NCI-H187 (cell line): ENCODE results near the gene ABCC5.

Source experiments
- DNase-seq, 2 experiments: peaks; one replicate each; lab custom pipeline; 2025; lab: John Stamatoyannopoulos, UW

ABCC5 gene

DNA sequence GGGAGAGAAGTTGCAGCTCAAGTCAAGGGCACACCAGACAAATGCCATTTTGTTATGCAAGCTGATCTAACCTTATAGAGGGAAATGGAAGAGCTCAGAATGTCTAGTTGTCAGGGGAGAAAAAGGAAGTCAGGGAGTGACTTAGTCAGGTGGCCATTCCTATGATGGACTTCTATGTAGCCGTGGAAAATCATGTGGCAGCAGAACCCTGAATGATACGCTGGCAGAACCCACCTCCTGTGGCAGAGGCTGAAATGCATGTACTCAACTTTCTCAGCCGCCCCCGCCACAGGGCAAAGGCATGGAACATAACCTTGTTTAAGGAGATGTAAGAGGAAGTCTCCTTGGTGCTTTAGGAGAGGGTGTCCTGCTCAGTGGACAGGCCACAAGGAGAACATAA lies 95.3 kb downstream of the ABCC5 start:
- DNase-seq: no peak

DNA sequence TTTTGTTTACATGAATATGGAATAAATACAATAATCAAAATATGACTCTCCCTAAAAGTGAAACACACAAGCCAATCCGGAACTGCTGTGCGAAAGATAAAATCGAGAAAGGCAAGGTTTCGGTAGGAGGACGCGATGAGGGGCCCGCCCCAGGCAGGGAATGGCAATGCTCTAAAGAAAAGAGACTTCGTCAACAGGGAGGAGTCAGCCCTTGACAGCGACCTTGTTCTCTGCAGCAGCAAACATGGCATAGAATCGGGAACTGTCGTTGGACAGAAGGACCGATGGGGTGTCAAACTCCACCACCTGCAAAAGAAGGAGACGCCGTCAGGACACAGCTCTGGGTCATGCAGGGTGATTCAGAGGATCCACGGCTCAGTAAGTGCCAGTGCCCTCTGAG lies 96.6 kb downstream of the ABCC5 start:
- DNase-seq: no peak

DNA sequence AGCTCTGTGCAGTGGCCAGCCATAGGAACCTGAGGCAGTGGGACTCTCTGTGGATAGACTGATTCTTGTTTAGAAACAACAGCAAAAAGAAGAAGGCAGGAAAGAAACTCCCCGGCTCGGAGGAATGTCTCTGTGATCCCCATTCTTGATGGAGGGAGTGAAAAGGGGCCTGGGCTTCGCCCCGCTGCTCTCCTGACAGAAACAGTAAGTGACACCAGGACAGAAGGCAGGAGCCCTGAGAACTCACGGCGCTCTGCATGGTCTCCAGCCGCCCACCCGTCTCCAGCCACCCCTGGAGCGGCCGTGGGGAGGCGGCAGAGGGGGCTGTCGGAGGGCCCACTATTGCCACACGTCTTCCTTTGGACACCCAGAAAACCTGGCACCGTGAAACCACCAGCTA lies 97.3 kb downstream of the ABCC5 start:
- DNase-seq: no peak

DNA sequence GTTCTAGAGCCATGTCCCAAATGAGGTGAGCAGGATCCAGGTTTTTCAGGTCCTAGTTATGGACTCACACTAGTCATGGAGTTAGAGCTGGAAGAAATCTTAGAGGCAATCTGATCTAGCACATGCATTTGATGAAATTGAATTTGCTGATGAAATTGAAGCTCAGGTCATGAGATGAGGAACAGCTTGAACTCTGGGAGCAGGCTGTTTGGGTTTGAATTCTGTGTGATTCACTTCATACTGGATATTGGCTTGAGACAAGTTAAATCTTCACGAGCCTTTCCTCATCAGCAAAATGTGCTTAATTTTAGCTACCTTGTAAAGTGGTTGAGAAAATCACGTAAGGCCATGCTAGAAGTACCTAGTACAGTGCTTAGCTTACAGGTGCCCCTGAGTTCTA lies 99.5 kb downstream of the ABCC5 start:
- DNase-seq: no peak

DNA sequence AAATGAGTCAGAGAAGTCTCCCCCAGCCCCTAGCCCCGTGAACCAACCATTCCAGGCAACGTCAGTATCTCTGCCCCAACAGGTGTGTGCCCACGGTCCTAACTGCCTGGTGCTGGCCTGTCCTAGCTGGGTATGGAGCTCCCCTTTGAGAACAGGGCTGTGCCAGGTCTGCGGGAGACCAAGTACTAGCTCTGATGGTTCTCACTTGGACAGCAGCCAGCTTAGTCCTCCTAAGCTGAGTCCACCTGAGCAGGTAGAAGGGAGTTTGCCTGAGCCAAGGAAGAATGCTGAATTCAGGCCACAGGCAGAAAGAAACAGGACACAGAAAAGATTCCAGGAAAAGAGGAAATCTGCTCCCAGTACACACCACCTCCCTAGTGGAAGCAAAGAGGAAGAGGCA lies 99.9 kb downstream of the ABCC5 start:
- DNase-seq: no peak

DNA sequence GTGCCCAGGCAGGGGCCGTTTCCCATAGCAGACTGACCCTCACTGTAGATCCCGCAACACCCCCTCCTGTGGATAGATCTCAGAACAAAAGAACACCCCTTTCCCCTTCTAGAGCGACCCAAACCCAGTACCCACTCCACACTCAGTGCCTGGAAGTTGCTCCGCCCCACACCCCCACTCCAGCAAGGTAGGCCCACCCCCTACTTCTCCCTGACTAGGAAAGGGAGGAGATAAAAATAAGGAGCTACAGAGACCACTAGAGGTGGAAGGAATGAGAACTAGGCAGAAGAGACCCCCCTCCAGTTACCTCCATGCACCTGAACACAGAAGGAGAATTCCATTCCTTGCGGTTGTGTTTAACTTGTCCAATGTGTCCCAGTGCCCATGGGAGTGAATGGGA lies 102.8 kb downstream of the ABCC5 start:
- no peak for DNase-seq

DNA sequence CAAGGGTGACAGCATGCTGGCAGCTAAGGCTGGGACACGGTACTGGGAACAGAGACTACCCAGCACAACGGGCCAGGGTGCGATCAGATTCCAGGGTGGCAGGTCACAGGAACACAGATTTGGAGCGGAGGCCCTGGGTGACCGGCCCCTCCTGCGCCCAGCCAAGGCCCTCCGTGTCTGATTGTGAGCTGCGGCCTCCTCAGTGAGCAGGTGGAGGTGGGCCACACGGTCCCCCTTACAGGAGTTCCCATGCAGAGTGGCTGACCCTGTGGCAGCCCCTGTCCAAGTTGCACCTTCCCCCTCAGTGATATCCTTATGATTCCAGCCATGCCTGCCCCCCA lies 104.1 kb downstream of the ABCC5 start:
- no peak for DNase-seq

DNA sequence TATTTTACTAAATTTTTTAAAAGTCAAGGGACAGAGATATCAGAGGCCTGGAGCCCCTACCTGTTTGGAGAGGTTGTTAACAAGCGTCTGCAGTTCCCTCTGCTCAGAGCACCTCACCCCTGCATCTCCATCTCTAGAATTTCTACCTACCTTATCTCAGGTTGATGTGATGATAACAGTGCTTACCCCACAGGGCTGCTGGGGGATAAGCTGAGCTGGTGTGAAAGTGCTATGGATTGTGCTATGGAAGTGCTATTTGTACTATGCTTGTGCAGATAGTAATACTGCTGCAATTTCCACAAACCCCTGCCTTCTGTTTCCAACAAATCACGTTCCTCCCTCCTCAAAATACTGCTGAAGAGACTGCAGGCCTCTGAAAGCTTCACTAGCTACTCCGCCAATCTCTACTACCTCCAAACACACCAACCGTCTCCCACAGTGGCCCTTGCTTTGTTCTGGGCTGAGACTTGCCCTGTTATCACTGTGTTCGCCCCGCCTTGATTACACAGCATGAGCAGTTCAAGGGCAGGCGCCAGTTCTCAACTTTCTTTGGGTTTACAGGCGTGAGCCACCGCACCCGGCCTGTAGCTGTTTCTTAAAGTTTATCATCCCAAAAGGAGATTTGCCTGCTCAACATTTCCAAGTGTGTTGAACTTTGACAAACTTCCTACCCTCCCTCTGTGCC lies 104.6 kb downstream of the ABCC5 start:
- DNase-seq: no peak

DNA sequence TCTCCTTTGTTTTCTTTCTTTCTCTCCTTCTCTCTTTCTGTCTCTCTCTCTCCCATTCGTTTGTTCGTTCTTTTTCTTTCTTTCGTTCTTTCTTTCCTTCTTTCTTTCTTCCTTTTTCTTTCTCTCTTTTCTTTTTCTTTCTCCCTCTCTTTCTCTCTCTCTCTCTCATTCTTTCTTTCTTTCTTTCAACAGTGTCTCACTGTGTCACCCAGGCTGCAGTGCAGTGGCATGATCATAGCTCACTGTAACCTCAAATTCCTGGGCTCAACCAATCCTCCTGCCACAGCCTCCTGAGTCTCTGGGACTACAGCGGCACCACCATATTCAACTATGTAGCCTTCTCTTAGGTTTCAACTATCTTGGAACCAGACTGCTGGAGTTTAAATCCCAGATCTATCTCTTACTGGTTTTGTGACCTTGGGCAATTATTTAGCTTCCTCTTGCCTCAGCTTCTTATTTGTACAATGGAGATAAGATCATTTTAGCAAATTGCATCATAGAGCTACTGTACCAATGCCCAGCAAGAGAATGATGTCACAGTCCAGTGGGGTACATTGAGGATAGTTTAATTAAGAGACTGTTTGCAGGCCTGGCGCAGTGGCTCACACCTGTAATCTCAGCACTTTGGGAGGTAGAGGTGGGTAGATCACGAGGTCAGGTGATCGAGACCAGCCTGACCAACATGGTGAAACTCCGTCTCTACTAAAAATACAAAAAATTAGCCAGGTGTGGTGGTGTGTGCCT lies 105.7 kb downstream of the ABCC5 start:
- no peak for DNase-seq

DNA sequence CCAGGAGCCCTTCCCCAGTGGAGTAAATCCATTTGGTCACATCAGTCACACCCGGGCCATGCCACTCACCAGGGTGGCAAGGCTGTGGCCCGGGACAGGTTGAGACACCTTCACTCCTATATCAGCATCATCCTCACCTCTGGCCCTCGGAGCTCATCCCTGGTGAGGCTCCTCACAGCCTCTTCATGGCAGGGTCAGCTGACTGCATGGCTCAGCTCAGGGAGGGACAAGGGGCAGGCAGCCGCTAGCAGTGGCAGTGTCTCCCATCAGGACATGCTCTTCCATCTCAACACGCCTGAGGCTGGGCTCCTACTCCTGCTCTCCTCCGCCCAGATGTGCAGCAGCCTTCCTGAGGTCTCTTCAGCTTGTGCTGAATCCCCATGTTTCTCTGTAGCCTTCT lies 106.6 kb downstream of the ABCC5 start:
- no peak for DNase-seq

DNA sequence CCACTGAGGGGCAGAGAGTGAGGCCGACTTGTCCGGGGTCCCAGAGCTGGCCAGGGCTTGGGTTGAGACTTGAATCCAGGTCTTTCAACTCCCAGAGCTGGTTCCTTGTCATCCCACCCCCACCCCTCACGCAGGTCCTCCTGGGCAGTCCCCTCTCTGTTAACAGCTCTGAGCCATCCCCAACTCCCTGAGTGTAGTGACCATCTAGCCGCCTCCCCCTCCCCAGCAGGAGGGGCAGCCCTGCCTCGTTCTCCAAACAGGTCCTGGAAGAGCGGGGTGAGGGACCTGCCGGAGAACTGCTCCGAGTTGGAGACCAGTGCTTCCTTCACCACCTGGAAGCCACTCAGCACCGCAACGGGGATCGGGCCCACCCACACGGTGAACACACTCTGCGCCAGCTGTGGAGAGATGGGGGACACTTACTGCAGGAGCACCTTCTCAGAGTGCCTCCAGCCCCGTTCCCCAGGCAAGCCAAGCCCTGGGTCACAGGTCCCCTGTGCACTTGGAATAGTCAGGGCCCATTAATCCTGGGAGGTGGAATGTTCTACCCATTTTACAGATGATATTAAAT lies 108.6 kb downstream of the ABCC5 start:
- DNase-seq: no peak

DNA sequence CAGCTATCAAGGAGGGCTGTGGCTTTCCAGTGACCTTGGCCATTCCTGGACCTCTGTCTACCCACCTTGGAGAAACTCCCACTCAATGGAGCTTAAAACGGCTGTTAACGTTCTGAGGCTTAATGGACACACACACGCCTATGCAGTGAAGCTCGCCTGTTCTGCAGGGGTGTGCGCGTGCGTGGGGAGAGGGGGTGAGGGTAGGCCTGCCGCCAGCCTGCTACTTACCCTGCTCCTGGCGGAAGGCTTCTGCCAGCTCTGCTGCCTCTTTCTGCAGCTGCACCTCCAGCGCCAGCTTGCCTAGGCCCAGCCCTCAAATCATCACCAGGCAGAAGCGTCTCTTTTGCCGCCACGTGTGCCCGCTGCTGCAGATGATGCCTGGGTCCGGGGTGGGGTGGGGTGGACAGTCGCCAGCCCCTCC lies 109.8 kb downstream of the ABCC5 start:
- no peak for DNase-seq

DNA sequence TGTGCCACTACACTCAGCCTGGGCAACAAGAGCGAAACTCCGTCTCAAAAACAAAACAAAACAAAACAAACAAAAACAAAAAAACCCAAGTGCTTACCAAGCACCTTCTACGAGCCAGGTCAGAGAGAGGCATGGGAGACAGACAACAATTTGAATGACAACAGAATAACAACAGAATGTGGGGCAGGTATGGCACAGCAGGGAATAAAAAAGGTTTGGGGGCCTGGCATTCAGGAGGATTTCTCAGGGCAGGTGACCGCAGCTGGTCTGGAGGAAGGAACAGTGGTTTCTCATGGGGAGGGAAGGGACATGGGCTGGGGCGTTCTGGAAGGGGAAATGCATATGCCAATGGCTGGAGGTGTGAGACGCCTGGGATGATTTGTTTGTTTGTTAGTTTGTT lies 110.5 kb downstream of the ABCC5 start:
- DNase-seq: no peak

DNA sequence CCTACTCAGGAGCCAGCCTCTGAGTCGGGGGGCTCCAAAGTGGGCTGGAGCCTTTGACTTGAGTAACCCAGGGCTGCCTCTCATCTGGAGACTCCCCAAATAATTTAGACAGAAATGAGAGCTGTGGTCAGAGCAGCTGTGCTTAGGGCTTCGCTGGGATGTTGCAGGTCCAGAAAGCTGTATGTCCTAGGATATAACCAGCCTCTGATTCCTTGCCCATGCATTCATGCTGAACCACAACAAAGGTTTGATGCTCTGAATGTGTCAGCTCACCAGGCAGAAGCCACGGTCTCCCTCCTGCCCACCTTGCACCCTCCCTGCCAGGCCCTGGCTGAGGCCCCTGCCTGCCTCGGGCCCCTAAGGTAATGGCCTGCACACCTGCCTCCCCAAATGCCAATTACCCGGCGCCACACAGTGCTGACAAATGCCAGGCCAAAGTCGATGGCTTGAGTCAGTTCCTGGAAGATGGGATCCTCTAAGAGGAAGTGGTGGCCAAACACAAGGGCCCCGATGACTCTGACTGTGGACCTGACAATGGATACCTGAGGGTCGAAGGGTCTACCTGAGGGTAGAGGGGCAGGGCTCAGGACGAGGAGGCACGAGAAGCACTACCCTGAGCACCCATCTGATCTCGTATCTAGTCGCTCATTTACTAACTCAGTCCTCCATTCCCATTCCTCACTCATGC lies 111.3 kb downstream of the ABCC5 start:
- DNase-seq: no peak

DNA sequence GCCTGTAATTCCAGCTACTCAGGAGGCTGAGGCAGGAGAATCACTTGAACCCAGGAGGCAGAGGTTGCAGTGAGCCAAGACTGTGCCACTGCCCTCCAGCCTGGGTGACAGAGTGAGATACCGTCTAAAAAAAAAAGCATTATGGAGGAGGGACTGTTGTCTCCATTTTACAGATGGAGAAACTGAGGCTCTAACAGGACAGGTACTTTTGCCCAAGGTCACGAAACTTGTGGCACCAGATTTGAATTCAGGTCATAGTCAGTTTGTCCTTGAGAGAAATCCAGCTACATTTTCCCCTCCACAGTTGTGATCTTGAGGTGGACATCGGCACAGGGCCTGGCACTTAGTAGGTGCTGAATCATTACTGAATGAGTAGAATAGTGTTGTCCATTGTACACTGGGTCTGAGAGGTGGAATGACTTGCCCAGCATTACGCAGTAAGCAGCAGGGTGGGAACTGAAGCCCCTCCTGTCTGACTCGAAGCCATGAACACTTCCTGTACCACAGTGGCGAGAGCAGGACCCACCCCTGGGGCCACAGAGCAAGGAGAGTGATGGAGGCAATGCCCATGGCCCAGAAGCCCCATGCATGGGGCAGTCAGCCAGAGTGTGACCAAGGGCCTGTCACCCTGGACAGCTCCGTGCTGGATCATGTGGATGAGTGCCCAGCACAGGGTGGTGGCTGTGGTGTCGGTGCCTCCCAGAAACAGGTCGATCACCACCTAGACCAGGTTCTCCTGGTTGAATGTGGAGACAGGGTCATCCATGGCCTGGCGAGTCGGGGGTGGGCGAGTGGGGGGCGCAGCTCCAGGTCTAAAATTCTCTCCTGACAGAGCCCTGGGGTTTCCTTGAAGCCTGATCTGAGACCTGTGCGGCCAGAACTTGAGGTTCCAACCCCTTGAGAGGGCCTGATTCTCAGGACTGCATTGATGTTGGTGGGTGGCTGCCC lies 112.6 kb downstream of the ABCC5 start:
- no peak for DNase-seq

DNA sequence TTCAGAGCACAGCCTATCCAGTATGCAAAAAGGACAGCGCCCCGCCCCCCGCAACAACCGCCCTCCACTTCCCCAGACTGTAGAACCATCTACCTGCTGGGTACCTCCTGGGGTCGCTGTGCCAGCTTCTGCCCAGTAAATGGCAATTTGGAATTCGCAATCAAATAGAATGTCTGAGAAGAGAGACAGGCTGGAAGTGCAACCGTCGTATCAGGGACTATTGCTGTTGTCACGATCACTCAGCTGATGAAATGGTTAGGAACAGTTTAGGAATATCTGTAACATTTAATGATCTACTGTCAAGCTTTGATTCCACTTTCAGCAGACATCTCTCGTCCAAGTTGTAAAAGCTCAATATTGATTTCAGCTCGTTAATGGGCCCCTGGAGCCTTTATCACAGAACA lies 119.7 kb downstream of the ABCC5 start:
- DNase-seq: no peak

DNA sequence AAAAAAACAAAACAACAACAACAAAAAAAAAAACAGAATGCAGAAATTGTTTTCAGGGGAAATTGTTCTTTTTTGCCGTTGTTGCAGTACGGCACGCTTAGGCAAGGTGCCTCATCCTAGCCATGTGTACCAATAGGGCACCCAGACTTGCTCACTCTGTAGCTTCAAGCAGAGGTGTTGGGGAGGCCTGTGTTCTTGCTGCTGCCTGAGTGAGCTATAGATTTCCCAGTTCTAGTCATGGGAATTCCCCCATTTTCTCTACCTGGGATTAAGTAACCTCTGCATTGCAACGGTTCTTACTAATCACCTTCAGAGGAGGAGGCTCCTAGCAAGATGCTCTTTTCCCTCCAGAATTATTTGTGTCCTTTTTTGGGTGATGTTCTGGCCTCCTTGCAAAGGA lies 120.1 kb downstream of the ABCC5 start:
- DNase-seq: no peak

DNA sequence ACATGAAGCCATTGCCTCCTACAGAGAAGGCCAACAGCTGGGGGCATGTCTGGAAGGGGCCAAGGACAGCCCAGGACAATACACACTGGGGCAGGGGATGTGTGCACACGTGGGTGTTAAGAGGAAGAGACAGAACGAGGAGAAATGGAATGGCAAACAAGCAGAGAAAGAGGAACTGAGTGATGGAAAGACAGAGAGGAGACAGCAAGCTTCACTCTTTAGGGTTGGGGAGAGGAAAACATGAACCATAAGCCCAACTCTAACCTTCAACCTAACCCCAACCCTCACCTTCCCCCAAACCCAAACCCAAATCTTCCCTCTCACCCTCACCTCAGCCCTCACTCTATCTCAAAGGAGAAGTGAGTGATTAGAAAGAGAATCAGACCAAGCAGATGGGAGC lies 121.1 kb downstream of the ABCC5 start:
- DNase-seq: no peak

DNA sequence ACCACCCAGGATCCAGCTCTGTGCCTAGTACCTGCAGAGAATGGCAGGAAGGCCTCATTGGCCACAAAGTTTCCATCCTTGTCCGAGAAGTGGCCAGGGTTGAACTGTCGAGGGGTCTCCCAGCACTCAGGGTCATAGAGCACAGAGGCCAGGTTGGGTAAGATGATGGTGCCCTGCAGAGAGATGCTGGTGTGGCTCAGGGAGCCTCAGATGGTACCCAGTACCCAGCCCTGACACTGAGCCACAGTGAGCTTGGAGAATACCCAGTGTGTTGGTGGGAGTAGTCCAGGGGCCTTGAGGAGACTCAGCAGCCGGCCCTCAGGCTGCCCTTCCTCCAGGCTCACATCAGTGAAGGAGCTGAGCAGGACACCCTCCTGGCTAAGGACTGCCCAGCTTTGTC lies 121.5 kb downstream of the ABCC5 start:
- no peak for DNase-seq

DNA sequence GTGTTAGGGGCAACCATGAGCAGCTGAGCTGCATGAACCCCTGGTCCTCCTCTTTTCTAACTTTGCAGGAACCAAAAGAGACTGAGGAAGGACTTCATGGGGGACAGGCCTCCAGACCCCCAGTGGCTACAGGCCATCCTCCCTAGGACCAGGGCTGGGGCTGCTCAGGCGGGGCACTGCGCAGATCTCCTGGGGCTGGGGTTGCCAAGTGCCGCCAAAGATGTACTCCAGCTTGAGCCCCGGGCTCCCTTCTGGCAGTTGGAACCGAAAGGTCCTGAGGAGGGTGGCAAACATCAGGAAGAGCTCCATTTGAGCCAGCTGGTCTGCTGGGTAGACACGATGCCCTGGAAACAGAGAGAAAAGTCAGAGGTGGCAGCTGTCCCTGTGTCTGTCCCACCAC lies 121.9 kb downstream of the ABCC5 start:
- DNase-seq: no peak

DNA sequence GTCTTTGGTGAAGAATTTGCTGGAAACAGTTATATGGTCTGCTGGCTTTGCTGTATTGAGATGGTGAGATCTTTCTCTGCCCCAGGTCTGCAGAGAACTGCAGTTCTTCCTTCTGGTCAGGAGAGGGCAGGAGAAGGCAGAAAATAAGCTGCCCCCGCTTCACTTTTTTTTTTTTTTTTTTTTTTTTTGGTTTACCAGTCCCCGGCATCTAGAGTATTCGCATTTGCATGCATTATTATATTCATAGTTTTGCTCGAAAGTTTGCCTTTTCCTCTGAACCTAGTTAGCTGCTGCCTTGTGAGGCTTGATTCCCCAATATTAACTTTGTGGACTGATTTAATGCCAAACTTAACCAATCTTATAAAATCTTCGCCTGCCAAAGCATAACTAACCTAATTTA lies 122.4 kb downstream of the ABCC5 start:
- no peak for DNase-seq

DNA sequence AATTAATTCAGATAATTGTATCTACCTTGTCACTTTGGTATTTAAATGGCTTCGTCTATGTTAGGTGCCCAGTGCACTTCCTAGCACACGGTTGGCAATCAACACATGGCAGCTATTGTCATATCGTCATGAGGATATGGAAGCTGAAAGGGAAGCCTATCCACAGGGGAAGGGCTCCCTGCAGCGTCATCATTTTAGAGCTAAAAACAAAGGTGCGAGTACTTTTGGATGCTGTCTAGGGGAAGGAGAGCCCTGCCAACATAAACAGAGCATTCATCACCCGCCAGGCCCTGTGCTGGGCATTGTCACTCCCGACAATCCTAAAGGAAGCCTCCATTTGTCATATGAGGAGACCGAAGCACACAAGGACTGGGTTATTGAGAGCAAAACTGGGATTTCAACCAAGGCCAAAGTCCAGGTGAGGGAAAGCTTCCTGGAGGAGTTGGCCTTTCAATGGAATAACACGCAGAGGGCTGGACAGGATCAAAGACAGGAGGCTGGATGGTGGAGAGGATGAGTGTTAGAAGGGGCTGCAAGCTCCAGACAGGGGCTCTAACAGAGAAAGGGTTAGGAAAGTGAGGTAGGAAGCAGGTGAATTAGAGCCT lies 125.0 kb downstream of the ABCC5 start:
- DNase-seq: no peak
